Measurements from ENCODE around the gene WDR87. TPM values are rescaled to one million over a fixed set of nuclear protein-coding genes. Genes with fewer than 3 reads are reported as not detected.

Gene WDR87
- total RNA-seq, result not detected
- long read RNA-seq, donor 1, result 0 reads
- long read RNA-seq, donor 2, result 0 reads

GRCh38 chr19:37905946-37906868, at the start of gene WDR87:
Gene WDR87, minus strand, starts transcription at chr19:37906594. Its CDS starts 8,355 bp downstream, at chr19:37898239.
- DNase-seq (ENCODE audit: low spot score), result no peak
- intact Hi-C loops (cut with DNase I), result loop anchor here (5.0 to 10.0 kb wide), 3 partner anchors 96 to 426 kb away; no protein-coding TSS in a partner anchor

- no peak for DNase-seq (ENCODE audit: low spot score)
- intact Hi-C loops (cut with DNase I), result no loop called here
Observed at GRCh38 chr19:37955986-37956385, 49.6 kb upstream of the WDR87 start.

- intact Hi-C loops (cut with DNase I), result no loop called here
Observed at GRCh38 chr19:37954421-37954874, 48.1 kb upstream of the WDR87 start.

GRCh38 chr19:37953918-37954303, 47.5 kb upstream of the WDR87 start:
- intact Hi-C loops (cut with DNase I), result no loop called here
- DNase-seq (ENCODE audit: low spot score), result no peak

More at GRCh38 chr19:37954421-37954874, 48.1 kb upstream of the WDR87 start:
- DNase-seq (ENCODE audit: low spot score), result no peak

- intact Hi-C loops (cut with DNase I), result no loop called here
Observed at GRCh38 chr19:37953171-37953917, 47.0 kb upstream of the WDR87 start.

GRCh38 chr19:37951816-37952210, 45.4 kb upstream of the WDR87 start:
- intact Hi-C loops (cut with DNase I), result no loop called here
- no peak for DNase-seq (ENCODE audit: low spot score)

More at GRCh38 chr19:37953171-37953917, 47.0 kb upstream of the WDR87 start:
- no peak for DNase-seq (ENCODE audit: low spot score)

- intact Hi-C loops (cut with DNase I), result no loop called here
- DNase-seq (ENCODE audit: low spot score), result no peak
Observed at GRCh38 chr19:37950471-37951175, 44.2 kb upstream of the WDR87 start.

GRCh38 chr19:37948362-37948761, 42.0 kb upstream of the WDR87 start:
- DNase-seq (ENCODE audit: low spot score), result no peak
- intact Hi-C loops (cut with DNase I), result no loop called here

GRCh38 chr19:37947778-37948177, 41.4 kb upstream of the WDR87 start:
- intact Hi-C loops (cut with DNase I), result no loop called here
- no peak for DNase-seq (ENCODE audit: low spot score)

GRCh38 chr19:37946132-37946531, 39.7 kb upstream of the WDR87 start:
- no peak for DNase-seq (ENCODE audit: low spot score)
- intact Hi-C loops (cut with DNase I), result no loop called here

GRCh38 chr19:37943480-37943879, 37.1 kb upstream of the WDR87 start:
- DNase-seq (ENCODE audit: low spot score), result no peak
- intact Hi-C loops (cut with DNase I), result no loop called here

- intact Hi-C loops (cut with DNase I), result no loop called here
- no peak for DNase-seq (ENCODE audit: low spot score)
Observed at GRCh38 chr19:37942516-37942902, 36.1 kb upstream of the WDR87 start.

- intact Hi-C loops (cut with DNase I), result no loop called here
- DNase-seq (ENCODE audit: low spot score), result no peak
Observed at GRCh38 chr19:37941782-37942515, 35.6 kb upstream of the WDR87 start.

- intact Hi-C loops (cut with DNase I), result no loop called here
- DNase-seq (ENCODE audit: low spot score), result no peak
Observed at GRCh38 chr19:37938353-37938752, 32.0 kb upstream of the WDR87 start.

- no peak for DNase-seq (ENCODE audit: low spot score)
- intact Hi-C loops (cut with DNase I), result no loop called here
Observed at GRCh38 chr19:37936886-37937285, 30.5 kb upstream of the WDR87 start.

GRCh38 chr19:37936166-37936565, 29.8 kb upstream of the WDR87 start:
- intact Hi-C loops (cut with DNase I), result no loop called here
- no peak for DNase-seq (ENCODE audit: low spot score)

- no peak for DNase-seq (ENCODE audit: low spot score)
- intact Hi-C loops (cut with DNase I), result no loop called here
Observed at GRCh38 chr19:37935341-37935740, 28.9 kb upstream of the WDR87 start.

- no peak for DNase-seq (ENCODE audit: low spot score)
- intact Hi-C loops (cut with DNase I), result loop anchor here in 1 of 2 donors (5.0 kb wide), 1 partner anchor 48 kb away; no protein-coding TSS in a partner anchor
Observed at GRCh38 chr19:37933937-37934358, 27.6 kb upstream of the WDR87 start.
